C4-2B (cell line): ENCODE data around the gene ST3GAL6.

Source experiments
- ZFX ChIP-seq: fragments of 450-650 bp; IDR thresholded peaks from 2 replicates; pipeline ENCODE4 v1.6.1; 2017
- TF ChIP-seq, protein P1 (sequence below): fragments of 450-650 bp; conservative IDR thresholded peaks from 2 replicates; pipeline ENCODE4 v1.5.1; 2017; ENCODE audit warnings: mild to moderate bottlenecking

- TF ChIP-seq, protein P1, sequence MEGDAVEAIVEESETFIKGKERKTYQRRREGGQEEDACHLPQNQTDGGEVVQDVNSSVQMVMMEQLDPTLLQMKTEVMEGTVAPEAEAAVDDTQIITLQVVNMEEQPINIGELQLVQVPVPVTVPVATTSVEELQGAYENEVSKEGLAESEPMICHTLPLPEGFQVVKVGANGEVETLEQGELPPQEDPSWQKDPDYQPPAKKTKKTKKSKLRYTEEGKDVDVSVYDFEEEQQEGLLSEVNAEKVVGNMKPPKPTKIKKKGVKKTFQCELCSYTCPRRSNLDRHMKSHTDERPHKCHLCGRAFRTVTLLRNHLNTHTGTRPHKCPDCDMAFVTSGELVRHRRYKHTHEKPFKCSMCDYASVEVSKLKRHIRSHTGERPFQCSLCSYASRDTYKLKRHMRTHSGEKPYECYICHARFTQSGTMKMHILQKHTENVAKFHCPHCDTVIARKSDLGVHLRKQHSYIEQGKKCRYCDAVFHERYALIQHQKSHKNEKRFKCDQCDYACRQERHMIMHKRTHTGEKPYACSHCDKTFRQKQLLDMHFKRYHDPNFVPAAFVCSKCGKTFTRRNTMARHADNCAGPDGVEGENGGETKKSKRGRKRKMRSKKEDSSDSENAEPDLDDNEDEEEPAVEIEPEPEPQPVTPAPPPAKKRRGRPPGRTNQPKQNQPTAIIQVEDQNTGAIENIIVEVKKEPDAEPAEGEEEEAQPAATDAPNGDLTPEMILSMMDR = no peak
- no peak for TF ChIP-seq ZFX
These were observed 5.8 kb downstream of the ST3GAL6 start for GRCh38 chr3:98768961-98769360.
